Measurements from ENCODE around the gene COX14.

The COX14 gene

DNA sequence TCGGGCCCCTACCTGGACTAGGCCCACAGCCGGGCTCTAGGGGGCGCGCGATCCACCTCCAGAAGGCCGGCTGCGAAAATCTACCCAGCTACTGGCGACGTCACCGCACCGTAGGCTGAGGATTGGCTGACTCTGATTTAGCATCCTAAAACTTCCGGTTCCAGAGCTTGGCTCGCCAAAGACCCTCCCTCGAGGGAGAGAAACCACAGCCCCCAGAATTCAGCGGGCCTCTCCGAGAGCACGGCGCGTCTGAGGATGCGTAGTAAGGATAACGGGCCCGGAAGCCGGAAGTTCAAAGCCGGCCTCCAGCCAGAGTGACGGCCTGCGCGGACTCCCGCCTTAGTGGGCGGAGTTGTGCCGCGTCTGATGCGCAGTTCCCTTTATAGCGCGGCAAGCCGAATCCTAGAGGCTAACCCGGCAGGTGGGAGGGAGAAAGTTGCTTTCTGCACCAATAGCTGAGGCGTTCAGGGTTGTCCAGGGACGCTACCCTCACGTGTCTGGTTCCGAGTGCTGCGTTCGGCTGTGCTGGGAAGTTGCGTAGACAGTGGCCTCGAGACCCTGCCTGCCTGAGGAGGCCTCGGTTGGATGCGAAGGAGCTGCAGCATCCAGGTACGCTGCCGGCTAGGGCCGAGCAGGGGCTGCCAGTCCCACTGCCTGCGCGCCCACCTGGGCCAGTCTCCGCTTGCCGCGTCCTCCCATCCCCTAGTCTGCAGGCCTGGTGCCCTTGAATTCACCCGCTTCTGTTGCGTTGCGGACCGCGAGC is at the start of gene COX14:
TSS of gene COX14 (plus strand) at position 544 of the 763 bp plus-strand sequence. CDS start 7,808 bp downstream, outside the sequence.
- Histone ChIP-seq H4K20me1 (ENCODE audit: insufficient read depth, low read length) (no peaks in the 10 kb centered on the region), H3K9me3 (ENCODE audit: insufficient read depth, low read length) (no peaks in the 10 kb centered on the region), H3K4me3 (ENCODE audit: low read length) (peak within 1 kb of the TSS; percentile 94), H3K36me3 (replicated peaks; ENCODE audit: low read depth, low read length) (no peaks in the 10 kb centered on the region), H2AFZ (ENCODE audit: low read depth, low read length) (peak within 1 kb of the TSS; percentile 75), H3K4me1 (ENCODE audit: low read length) (peaks cover 15% of the 10 kb centered on the region), H3K27ac (ENCODE audit: low read length) (peak within 1 kb of the TSS; percentile 77), H3K79me2 (ENCODE audit: low read length) (peaks cover 46% of the 10 kb centered on the region), H3K27me3 (ENCODE audit: low read depth, low read length) (no peaks in the 10 kb centered on the region), H3K9ac (ENCODE audit: low read length) (peak within 1 kb of the TSS; percentile 80), H3K4me2 (ENCODE audit: low read length) (peak within 1 kb of the TSS; percentile 81)
- TF ChIP-seq, protein P1, sequence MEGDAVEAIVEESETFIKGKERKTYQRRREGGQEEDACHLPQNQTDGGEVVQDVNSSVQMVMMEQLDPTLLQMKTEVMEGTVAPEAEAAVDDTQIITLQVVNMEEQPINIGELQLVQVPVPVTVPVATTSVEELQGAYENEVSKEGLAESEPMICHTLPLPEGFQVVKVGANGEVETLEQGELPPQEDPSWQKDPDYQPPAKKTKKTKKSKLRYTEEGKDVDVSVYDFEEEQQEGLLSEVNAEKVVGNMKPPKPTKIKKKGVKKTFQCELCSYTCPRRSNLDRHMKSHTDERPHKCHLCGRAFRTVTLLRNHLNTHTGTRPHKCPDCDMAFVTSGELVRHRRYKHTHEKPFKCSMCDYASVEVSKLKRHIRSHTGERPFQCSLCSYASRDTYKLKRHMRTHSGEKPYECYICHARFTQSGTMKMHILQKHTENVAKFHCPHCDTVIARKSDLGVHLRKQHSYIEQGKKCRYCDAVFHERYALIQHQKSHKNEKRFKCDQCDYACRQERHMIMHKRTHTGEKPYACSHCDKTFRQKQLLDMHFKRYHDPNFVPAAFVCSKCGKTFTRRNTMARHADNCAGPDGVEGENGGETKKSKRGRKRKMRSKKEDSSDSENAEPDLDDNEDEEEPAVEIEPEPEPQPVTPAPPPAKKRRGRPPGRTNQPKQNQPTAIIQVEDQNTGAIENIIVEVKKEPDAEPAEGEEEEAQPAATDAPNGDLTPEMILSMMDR (IDR thresholded peaks at IDR 0.05; ENCODE audit: low read depth, low read length), result no peak; the same call in 1 of the 2 replicates
- TF ChIP-seq EZH2phosphoT487 (IDR thresholded peaks at IDR 0.05; ENCODE audit: low read depth), result no peak

GRCh38 chr12:50062728-50063460 is 49.1 kb upstream of the COX14 start:
- Histone ChIP-seq H3K4me3 (ENCODE audit: low read length) (no peak overlapping the region), H3K27me3 (ENCODE audit: low read depth, low read length) (no peaks in the 10 kb centered on the region), H3K4me1 (ENCODE audit: low read length) (0 out of 2 replicates have a peak, but pooled peaks cover 12% of the 10 kb centered on the region), H3K9ac (ENCODE audit: low read length) (no peak overlapping the region), H3K4me2 (ENCODE audit: low read length) (no peak overlapping the region), H4K20me1 (ENCODE audit: insufficient read depth, low read length) (no peaks in the 10 kb centered on the region), H3K79me2 (ENCODE audit: low read length) (no peaks in the 10 kb centered on the region), H3K36me3 (replicated peaks; ENCODE audit: low read depth, low read length) (no peaks in the 10 kb centered on the region), H2AFZ (ENCODE audit: low read depth, low read length) (no peak overlapping the region), H3K27ac (ENCODE audit: low read length) (no peak overlapping the region), H3K9me3 (ENCODE audit: insufficient read depth, low read length) (no peaks in the 10 kb centered on the region)
- TF ChIP-seq, protein P1 (IDR thresholded peaks at IDR 0.05; ENCODE audit: low read depth, low read length), result no peak
- TF ChIP-seq EZH2phosphoT487 (IDR thresholded peaks at IDR 0.05; ENCODE audit: low read depth), result no peak

- Histone ChIP-seq H3K9me3 (ENCODE audit: insufficient read depth, low read length) (no peaks in the 10 kb centered on the region), H2AFZ (ENCODE audit: low read depth, low read length) (no peak overlapping the region), H3K9ac (ENCODE audit: low read length) (no peak overlapping the region), H3K79me2 (ENCODE audit: low read length) (no peaks in the 10 kb centered on the region), H3K27ac (ENCODE audit: low read length) (no peak overlapping the region), H3K4me2 (ENCODE audit: low read length) (no peak overlapping the region), H3K36me3 (replicated peaks; ENCODE audit: low read depth, low read length) (no peaks in the 10 kb centered on the region), H3K27me3 (ENCODE audit: low read depth, low read length) (no peaks in the 10 kb centered on the region), H3K4me3 (ENCODE audit: low read length) (no peak overlapping the region), H4K20me1 (ENCODE audit: insufficient read depth, low read length) (no peaks in the 10 kb centered on the region), H3K4me1 (ENCODE audit: low read length) (0 out of 2 replicates have a peak, but pooled peaks cover 12% of the 10 kb centered on the region)
- no peak for TF ChIP-seq EZH2phosphoT487 (IDR thresholded peaks at IDR 0.05; ENCODE audit: low read depth)
- TF ChIP-seq, protein P1 (IDR thresholded peaks at IDR 0.05; ENCODE audit: low read depth, low read length), result no peak
Observed at GRCh38 chr12:50065726-50066310, 46.2 kb upstream of the COX14 start.

GRCh38 chr12:50066402-50066801 is 45.6 kb upstream of the COX14 start:
- Histone ChIP-seq H3K27me3 (ENCODE audit: low read depth, low read length) (no peaks in the 10 kb centered on the region), H3K9me3 (ENCODE audit: insufficient read depth, low read length) (no peaks in the 10 kb centered on the region), H2AFZ (ENCODE audit: low read depth, low read length) (no peak overlapping the region), H3K4me2 (ENCODE audit: low read length) (no peak overlapping the region), H3K4me1 (ENCODE audit: low read length) (0 out of 2 replicates have a peak, but pooled peaks cover 12% of the 10 kb centered on the region), H3K4me3 (ENCODE audit: low read length) (no peak overlapping the region), H4K20me1 (ENCODE audit: insufficient read depth, low read length) (no peaks in the 10 kb centered on the region), H3K9ac (ENCODE audit: low read length) (no peak overlapping the region), H3K36me3 (replicated peaks; ENCODE audit: low read depth, low read length) (no peaks in the 10 kb centered on the region), H3K27ac (ENCODE audit: low read length) (no peak overlapping the region), H3K79me2 (ENCODE audit: low read length) (no peaks in the 10 kb centered on the region)
- TF ChIP-seq EZH2phosphoT487 (IDR thresholded peaks at IDR 0.05; ENCODE audit: low read depth), result no peak
- TF ChIP-seq, protein P1 (IDR thresholded peaks at IDR 0.05; ENCODE audit: low read depth, low read length), result no peak

Measured in OCI-LY3 (cell line).